HG03342 (cell line): ENCODE results near the gene C1orf232.

Source experiments
- ATAC-seq: cut with Tn5 transposase; IDR thresholded peaks from one replicate; pipeline ENCODE4 v1.9.1; 2021; ENCODE audit warnings: mild to moderate bottlenecking, moderate library complexity; ENCODE audit not compliant: unreplicated experiment

C1orf232 gene

DNA sequence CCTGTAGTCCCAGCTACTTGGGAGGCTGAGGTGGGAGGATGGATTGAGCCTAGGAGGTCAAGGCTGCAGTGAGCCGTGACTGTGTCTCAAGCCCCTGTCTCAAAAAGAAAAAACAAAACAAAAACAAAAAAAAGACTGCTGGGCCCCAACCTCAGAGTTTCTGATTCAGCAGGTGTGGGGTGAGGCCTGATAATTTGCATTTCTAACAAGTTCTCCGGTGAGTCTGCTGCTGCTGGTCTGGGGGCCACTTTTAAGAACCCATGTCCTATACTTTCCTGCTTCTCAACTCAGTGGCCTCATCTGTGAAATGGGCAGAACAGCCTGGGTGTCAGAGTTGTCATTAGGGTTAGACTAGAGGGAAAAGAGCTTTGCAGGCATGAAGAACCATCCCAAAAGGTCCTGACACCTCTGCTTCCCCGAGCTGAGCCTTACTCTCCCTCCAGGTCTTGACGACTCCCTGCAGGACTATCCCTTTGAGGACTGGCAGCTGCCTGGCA lies 11.3 kb upstream of the C1orf232 start:
- ATAC-seq = no peak

DNA sequence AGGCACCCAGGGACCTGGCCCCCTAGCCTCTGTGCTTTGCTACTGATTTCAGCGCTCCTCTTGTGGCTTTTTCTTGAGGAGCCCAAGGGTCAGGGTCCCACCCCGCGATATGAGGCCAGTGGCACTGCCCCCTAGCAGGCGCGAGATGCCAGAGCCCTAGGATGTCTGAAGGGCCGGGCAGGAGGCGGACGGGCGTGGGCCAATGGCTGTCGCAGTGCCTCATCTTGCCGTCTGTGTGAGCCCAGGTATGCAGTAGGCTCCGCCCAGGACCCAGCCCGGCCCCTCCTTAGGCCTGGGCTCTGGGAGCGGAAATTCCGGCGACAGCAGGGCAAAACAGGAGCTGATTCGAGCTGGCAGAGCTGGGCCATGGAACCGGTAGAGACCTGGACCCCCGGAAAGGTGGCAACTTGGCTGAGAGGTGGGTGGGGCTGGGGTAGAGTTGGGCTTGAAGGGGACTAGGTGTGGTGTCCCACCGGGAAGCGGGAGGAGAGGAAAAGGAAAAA lies 8.5 kb upstream of the C1orf232 start, which contains the start of gene CNKSR1:
Gene CNKSR1, plus strand, starts transcription at position 310 of the 503 bp plus-strand sequence. Its CDS starts 57 bp downstream, at position 367.
- ATAC-seq = no peak

DNA sequence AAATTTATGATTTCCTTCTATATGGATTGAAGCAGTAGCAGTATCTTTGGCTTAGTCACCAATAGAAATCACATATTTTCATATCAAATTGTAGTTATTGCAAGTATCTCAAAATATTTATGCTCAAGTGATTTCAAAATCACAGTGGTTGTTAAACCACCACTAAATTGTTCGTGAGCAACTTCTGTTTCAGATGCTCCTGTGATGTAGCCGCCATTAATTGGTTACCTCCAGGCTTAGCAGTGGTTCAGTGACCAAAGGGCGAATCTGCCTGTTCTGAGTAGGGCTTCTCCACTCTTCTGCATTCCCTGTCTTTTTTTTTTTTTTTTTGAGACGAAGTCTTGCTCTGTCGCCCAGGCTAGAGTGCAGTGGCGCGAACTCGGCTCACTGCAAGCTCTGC lies 6.6 kb upstream of the C1orf232 start:
- ATAC-seq = no peak

DNA sequence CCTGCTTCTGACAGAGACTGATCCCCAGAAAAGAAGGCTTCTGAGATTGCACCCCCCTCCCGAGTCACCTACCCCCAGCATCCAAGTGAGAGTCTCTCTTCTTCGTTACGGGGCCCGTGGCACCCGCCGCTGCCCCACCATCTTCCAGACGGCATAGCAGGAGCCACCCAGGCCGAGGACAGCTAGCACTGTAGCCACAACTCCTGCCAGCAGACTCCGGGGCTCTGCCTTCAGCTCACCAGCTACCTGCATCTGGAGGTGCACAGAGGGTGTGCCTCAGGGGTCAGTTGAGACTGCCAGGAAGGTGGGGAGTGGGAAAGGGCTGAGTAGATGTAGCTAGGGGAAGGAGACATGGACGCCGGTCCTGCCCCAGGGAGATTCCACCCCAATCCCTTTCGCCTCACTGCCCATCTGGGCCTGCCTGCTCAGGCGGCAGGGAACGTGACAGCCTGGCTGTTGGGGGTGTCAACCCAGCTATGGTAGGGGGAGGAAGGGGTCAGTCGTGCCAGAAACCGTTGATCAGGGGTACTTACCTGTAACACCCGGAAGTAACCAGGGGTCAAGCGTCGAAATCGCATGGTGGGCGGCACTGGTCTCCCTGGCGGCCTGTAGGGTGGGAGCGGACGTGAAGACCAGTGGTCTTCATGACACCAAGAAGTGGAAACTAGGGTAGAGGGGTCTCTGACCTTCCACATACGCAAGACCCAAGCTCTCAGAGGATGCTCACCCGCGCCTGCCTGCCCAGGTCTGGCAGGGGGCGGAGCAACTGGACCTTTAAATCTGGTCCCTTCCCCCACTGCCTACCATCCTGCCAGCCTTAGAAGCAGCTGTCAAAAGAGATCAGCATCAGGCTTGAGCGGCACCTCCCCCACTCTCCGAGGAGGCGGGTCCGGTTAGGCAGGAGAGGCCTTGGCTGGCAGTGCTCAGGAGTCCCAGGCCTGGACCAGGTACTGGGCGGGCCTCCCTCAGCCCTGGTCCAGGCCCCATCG lies 2.6 kb upstream of the C1orf232 start, which contains the start of gene ZNF593OS:
Gene ZNF593OS, minus strand, starts transcription at position 749 of the 989 bp plus-strand sequence. Its CDS starts 171 bp downstream, at position 578.
- no peak for ATAC-seq

DNA sequence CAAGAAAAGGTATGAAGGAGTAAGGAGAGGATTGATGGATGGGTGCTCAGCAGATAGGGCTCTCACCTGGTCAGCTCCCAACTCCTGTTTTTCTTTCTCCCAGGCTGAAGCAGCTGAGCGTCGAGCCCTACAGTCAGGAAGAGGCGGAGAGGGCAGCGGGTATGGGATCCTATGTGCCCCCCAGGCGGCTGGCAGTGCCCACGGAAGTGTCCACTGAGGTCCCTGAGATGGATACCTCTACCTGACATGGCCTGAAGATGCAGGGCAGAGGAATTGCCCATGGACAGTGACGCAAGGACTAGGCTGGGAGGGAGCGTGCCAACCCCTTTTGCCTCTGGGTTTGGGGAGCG lies 1.7 kb upstream of the C1orf232 start:
- no peak for ATAC-seq

DNA sequence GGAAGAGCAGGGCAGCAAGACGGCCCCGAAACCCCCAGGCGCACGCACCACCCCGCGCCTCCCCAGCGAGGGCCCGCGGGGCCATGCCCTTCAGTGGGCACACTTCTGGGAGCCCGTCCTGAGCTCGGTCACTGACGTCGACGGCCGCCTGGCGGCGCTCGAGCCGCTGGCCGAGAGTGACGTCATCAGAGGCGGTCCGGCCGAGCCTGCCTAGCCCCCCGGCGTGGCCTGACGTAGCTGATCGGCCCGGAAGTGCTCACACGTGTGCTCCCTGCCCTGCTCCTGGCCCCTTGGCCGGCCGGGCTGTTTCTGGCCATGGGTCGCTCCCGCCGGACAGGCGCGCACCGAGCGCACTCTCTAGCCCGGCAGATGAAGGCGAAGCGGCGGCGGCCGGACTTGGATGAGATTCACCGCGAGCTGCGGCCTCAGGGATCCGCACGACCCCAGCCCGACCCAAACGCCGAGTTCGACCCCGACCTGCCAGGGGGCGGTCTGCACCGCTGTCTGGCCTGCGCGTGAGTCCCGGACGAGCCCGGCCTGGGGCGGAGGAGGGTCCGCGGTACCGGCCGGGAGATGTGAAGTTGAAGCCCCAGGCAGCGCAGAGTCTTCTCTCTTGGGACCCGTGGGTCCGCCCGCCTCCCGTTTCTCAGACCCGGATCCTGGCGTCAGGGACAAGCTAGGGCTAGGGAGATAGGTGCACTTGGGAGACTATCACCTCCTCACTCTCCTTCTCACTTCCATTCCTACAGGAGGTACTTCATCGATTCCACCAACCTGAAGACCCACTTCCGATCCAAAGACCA lies 1.1 kb upstream of the C1orf232 start, which contains the start of gene ZNF593:
Gene ZNF593, plus strand, starts transcription at position 240 of the 803 bp plus-strand sequence. Its CDS starts 76 bp downstream, at position 316.
- peak; percentile 90 for ATAC-seq

DNA sequence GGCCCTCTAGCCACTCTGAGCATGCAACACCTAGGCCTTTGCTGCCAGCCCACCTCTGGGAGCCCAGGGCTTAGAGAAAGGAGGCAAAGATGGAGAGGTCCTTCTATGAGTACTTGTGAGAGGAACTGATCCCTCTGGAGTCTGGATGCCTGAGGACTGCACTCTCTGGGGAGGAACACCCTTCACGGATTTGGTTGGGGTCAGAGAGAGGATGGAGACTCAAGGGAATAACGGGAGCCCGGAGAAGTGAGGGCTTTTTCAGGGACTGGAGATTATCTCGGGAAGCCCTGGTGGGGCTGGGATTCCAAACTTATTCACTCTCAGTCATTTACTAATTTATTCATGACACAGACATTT lies 413 bp upstream of the C1orf232 start:
- ATAC-seq = no peak

DNA sequence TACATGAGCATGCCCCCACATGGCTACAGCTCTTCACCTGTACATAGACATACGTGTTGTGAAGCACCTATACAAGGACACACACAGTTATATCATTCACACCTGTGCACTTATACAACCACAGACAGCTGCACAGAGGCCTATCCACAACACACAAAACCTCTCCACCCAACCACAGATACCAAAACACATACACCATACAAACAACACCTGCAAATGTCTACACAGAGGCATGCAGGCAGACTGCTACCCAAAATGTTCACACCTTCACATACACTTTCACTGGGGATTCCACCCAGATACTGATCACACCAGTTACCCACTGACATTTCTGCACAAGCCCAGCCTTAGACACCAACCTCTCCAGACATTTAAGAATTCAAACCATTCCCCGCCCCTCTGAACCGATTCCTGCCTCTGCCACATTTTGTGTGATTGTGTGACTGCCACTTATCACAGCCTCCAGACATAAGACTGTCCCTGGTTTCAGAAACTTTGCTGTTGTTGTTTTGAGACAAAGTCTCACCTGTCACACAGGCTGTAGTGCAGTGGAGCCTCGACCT lies 2.0 kb downstream of the C1orf232 start:
- no peak for ATAC-seq

DNA sequence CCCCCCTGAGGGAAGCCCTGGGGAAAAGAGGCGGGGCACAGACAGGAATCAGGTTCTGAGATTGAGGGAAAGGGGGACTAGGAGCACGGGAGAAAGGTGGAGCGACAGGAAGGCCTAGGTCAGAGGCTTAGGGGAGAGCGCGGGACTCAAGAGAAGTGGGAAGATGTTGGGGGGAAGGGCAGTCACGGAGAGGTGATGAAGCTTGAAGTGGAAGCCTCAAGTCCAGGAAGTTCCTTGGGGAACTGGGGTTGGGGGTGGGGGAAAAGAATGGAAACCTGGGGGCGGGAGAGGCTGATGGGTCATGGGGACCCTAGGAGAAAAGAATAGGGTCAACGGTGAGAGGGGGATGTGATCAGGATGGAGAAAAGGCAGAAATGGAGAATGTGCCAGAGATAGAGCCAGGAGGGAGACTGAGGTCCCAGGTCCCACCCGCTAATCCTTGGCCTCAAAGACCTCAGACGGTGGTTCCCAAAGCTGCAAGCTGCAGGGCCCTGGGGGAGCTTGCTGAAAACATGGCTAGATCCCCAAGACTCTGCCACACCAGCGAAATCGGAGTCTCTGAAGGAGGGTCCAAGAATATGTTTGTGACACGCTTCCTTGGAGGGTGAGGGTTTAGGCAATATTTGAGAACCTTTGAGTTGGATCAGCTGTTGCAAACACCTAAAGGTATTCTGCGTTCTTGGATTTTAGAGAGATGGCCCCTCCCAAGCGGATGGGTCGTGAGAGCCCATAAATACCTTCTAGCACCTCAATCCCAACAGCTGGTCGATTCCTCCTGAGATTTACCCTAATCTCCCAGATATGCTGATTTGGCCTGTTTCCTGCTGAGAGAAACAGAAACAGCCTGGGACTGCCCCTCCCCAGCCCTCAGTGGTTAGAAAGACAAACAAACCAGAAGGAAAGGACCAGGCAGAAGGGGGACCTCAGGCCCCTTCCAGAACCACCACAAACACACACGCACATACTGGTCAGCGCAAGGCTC lies 3.6 kb downstream of the C1orf232 start:
- no peak for ATAC-seq

DNA sequence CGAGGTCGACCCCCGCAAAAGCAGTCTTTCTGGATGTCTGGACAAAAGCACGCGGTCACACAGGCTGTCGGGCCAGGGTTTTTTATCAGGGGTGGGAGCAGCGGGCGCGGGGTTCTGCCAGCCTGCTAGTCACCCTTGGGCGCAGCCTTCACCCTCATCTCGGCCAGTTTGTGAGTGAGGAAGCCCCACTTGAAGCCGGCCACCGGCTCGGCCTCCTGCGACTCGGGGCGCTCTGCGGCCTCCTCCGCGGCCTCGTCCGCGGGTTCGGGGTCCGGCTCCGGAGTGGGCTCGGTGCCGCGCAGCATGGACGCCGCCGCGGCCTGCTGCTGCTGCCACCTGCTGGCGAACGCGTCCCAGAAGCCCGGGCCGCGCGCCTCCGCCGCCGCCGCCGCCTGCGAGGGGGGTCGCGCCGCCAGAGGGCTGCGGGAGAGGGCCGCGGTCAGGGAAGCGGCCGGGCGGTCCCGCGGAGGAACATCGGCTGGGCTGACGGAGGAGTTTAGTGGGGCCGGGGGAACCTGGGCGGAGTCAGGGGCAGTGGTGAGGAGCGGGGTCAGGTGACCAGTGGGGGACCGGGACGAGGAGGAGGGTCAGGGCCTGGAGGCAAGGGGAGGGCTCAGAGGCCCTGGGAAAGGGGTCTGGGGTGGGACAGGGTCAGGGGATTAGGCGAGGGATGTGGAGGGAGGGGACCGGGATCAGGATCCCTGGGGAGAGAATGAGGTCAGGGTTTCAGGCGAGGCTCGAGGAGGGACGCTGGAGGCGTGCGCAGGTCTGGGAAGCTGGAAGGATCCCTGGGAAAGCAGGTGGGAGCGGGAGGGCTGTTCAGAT lies 4.5 kb downstream of the C1orf232 start:
- ATAC-seq = no peak

DNA sequence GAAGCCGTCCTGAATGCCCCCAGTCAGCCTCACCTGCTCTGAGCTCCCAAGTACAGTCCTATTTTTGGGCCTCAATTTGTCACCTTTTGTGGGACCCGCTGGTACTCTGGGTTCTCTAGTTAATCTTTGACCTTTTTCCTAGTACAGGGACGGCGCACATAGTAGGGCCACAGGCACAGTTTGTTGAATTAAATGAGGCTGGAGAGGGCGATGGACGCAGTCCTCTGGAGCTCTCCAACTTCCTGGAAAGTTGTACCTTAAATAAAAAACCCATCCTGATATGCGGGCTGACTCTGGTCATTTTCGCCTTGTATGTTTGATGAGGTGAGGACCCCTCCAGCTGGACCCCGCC lies 5.1 kb downstream of the C1orf232 start:
- ATAC-seq = no peak

DNA sequence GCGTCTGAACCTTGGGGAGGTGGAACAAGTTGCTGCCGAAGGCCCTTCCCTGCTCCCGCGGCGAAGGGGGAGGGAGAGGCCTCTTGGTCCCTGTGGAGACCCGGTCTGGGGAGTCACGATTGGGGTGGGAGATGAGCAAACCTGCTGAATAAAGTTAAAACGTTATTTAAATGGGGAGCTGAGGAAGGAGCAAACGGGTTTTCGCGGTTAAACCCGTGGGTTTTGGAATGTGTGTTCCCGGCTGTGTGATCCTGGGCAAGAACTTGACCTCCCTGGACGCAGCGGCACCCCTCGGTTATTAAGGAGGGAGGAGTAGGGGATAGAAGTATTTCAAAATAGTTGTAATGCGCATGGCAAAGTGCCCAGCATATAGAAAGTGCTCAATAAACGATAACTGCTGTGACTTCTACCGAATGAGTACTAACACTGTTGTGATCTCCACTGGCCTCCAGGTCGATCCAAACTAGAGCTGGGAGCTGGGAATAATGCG lies 6.5 kb downstream of the C1orf232 start:
- no peak for ATAC-seq

DNA sequence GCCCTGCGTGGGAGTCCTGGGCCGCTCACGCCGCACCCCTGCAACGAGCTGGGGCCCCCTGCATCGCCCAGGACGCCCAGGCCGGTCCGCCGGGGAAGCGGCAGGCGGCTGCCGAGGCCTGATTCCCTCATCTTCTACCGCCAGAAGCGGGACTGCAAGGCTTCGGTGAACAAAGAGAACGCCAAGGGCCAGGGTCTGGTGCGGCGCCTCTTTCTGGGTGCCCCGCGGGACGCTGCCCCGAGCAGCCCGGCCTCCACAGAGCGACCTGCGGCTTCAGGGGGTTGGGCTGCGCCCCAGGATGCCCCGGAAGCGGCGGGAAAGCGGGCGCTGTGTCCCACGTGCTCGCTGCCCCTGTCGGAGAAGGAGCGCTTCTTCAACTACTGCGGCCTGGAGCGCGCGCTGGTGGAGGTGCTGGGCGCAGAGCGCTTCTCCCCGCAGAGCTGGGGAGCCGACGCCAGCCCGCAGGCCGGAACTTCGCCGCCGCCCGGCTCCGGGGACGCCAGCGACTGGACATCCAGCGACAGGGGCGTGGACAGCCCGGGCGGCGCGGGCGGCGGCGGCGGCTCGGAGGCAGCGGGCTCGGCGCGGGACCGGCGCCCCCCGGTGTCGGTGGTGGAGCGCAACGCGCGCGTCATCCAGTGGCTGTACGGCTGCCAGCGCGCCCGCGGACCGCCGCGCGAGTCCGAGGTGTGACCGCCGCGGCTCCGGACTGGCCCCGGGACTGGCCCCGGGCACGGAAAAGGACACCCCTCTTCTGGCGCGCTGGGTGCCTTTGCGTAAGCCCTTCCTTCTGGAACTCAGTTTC lies 7.1 kb downstream of the C1orf232 start:
- no peak for ATAC-seq

DNA sequence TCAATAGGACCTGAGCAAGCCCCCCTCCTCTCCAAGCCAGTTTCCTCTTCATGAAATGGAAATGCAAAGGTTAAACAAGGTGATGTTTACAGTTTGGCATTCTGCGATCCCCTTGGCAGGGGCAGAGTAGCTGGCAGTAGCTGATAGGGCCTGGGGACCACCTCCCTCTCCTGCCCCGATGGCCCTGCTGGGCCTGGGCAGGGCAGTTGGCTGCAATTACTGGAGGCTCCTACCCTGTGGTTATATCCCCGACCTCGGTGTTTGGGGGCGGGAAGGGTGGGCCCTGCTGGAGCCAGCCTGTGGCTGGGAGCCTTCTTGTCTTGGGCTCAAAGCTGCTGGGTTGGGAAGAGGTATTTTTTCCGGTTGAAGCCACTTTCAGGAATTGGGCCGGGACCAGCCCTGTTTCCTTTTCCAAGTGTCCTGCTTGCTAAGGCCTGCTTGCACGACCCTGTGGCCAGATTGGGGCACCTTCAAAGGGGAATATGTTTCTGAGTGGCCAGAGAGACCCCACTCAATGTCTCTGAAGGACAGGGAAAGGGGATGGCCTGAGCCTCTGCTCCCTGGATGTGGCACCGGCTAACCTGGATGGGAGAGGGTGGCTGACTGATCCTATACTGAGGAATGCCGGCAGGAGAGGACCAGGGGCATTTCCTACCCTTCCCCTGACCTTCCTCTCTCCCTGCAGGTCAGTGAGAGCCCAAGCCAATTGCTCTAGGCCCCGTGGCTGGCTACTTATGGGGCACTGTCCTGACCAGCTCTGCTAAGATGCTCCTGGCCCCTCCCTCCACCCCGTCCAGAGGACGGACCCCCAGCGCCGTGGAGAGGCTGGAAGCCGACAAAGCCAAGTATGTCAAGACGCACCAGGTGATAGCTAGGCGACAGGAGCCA lies 8.0 kb downstream of the C1orf232 start:
- no peak for ATAC-seq

DNA sequence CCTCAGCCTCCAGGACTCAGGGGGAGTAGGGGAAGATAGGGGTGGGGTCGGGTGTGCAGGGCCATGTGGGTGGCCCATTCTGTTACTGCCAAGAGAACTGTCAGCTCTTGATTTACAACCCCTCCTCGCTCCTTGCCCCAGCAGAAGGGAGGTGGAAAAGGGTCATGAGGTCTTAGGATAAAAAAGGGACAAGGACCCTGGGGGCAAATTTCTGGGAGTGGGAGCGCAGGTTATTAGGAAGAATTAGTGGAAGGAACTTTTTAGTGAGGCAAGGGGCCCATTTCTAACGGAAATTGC lies 9.1 kb downstream of the C1orf232 start:
- no peak for ATAC-seq

DNA sequence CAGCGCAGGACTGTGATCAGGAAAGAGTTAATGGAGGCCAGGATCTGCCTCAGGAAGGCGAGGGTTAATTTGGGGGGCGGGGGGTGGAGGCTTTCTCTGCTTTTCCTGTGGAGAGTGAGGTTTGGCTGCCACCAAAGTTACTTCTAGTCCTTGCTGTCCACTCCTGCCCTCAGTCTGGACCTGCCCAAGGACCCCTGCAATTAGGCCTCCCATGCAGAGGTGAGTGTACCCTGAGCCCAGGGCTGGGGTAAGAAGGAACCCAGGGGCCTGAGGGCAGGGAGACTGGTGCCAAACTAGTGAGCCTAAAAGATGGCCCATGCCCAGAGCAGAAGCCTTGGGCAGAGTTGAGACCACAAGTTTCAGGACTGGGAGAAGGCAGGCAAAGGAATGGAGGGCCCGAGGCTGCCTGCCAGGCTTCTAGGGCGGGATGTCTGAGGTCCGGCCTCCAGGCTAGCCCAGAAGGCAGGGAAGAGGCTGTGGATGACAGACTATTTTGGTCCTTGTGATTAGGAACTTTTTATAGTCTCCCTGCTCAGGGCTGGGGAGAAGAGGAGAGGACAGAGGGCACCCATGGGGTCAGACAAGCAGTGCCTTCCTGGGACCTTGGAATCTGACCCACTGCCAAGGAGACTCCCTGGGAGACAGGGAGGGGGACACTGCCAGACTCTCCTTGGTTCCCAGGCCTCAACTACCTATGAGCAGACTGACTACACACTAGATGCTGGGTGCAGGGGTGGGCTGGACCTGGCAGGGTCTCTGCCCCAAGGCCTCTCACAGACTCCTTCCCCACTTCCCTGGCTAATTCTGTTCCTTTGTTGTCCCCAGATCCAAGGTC lies 9.6 kb downstream of the C1orf232 start, which contains the start of gene FAM110D:
Gene FAM110D, plus strand, starts transcription at position 172 of the 835 bp plus-strand sequence. CDS start 2,213 bp downstream, outside the sequence.
- ATAC-seq = no peak
